Suprapubic skin (tissue), 4 donors: ENCODE data around the gene P2RX7. TPM values are rescaled to one million over a fixed set of nuclear protein-coding genes. Genes with fewer than 3 reads are reported as not detected.

Experiments used
- DNase-seq, 2 donors: peaks; one replicate each; pipeline ENCODE4 v3.0.0-alpha.2; 2019; ENCODE audit warnings: low spot score in 2 of 2
- H3K27ac ChIP-seq: fragments of 200-600 bp; sonication (generic); one replicate; pipeline ENCODE4 v1.5.1; 2019
- H3K27me3 ChIP-seq: fragments of 200-600 bp; sonication (generic); one replicate; pipeline ENCODE4 v1.5.1; 2019
- H3K36me3 ChIP-seq: fragments of 200-600 bp; sonication (generic); one replicate; pipeline ENCODE4 v1.5.1; 2019
- H3K4me1 ChIP-seq: fragments of 200-600 bp; sonication (generic); one replicate; pipeline ENCODE4 v1.5.1; 2019
- H3K4me3 ChIP-seq: fragments of 200-600 bp; sonication (generic); one replicate; pipeline ENCODE4 v1.5.1; 2019; ENCODE audit warnings: mild to moderate bottlenecking
- H3K9me3 ChIP-seq: fragments of 200-600 bp; sonication (generic); one replicate; pipeline ENCODE4 v1.5.1; 2019
- EP300 ChIP-seq: sonication (generic); formaldehyde crosslinking; IDR thresholded peaks from one replicate; pipeline ENCODE4 v1.6.1; 2017; ENCODE audit warnings: antibody characterized with exemption
- POLR2A ChIP-seq, 2 donors: fragments of 450-650 bp; IDR thresholded peaks; one replicate each; pipeline ENCODE4 v1.6.1; 2017; ENCODE audit warnings: antibody characterized with exemption in 2 of 2, mild to moderate bottlenecking in 2 of 2, moderate library complexity in 2 of 2
- POLR2AphosphoS5 ChIP-seq, 3 donors: sonication (generic); formaldehyde crosslinking; IDR thresholded peaks; one replicate each; pipeline ENCODE4 v1.6.1; 2017; ENCODE audit warnings: antibody characterized with exemption in 3 of 3
- WGBS: methylation state at CpG from one replicate; pipeline ENCODE4 v1.1.5; 2018; 5-methylcytosine and 5-hydroxymethylcytosine counted together
- total RNA-seq, 4 donors: library from RNA; depleted of rRNA; stranded (reverse); fragments of >200 nt; gene quantifications; one replicate each; pipeline ENCODE4 v1.1.0, GENCODE V29; 2016
- TF ChIP-seq, protein P1 (sequence below), 2 donors: fragments of 200-600 bp in 1 of 2; fragments of 450-650 bp in 1 of 2; sonication (generic) in 1 of 2; IDR thresholded peaks; one replicate each; pipeline ENCODE4 v1.5.1; 2016 to 2019; ENCODE audit warnings: antibody characterized with exemption in 2 of 2, mild to moderate bottlenecking in 1 of 2, moderate library complexity in 1 of 2

The P2RX7 gene
- total RNA-seq, 4 donors from 2014 or later, result 14.0 to 65.7 (median 19.2) TPM

DNA sequence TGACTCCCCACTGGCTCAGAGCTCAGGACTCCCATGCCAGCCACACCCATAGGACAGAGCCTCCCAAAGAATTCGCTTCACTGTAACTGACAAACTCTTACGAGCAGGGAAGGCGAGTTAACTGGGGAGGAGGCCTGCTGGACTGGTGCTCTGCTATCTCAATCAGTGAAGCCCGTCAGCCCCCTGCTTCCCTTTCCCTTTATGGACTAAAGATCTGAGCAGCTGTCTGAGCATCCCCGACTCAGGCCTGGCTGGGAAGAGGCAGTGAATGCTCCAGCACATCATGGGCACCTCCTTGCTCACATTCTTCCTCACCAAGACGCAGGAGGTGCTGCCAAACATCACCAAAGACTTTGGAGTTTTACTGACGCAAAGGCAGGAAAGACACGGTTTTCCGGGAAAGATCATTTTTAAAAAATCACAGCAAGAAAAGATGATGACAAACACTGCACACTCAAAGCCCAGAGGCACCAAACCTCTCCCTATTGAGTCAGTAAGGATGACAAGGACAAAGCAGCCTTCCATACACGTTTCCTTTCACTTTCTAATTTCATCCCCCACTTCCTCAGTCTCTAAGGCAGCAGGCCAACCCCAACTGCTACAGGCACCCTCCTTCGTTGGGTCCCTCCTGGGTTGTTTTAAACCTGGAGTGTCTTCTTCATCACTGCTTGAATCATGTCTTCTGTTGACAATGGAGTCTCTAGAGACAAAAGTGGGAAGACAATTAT lies 45.0 kb upstream of the P2RX7 start:
- no peak for DNase-seq
- no peak for TF ChIP-seq POLR2A (IDR thresholded peaks at IDR 0.05)
- TF ChIP-seq POLR2AphosphoS5 (IDR thresholded peaks at IDR 0.05), result no peak
- TF ChIP-seq, protein P1, sequence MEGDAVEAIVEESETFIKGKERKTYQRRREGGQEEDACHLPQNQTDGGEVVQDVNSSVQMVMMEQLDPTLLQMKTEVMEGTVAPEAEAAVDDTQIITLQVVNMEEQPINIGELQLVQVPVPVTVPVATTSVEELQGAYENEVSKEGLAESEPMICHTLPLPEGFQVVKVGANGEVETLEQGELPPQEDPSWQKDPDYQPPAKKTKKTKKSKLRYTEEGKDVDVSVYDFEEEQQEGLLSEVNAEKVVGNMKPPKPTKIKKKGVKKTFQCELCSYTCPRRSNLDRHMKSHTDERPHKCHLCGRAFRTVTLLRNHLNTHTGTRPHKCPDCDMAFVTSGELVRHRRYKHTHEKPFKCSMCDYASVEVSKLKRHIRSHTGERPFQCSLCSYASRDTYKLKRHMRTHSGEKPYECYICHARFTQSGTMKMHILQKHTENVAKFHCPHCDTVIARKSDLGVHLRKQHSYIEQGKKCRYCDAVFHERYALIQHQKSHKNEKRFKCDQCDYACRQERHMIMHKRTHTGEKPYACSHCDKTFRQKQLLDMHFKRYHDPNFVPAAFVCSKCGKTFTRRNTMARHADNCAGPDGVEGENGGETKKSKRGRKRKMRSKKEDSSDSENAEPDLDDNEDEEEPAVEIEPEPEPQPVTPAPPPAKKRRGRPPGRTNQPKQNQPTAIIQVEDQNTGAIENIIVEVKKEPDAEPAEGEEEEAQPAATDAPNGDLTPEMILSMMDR (IDR thresholded peaks at IDR 0.05), result no peak
- no peak for TF ChIP-seq EP300

DNA sequence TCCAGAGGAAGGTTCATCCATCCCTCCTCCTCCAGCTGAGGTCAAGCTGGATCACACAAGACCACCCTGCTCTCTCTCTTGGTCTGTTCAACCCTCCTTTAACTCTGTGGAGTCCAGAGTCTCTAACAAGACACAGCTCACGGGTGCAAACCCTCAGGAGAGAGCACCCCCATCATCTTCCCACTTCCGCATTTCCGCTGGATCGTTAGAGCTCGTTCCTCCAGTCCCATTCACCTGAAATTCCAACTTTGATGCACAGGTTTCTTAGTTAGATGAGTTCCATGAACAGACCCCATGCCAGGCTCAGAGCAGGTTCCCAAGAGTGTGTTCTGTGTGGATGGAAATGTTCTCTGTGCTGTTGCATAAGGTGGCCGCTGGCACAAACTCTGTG lies 44.5 kb upstream of the P2RX7 start:
- no peak for TF ChIP-seq POLR2A (IDR thresholded peaks at IDR 0.05)
- TF ChIP-seq, protein P1 (IDR thresholded peaks at IDR 0.05), result no peak
- TF ChIP-seq POLR2AphosphoS5 (IDR thresholded peaks at IDR 0.05), result no peak
- no peak for TF ChIP-seq EP300
- no peaks in the 10 kb centered on the region for H3K27me3 ChIP-seq
- no peak overlapping the region for H3K4me3 ChIP-seq
- no peak overlapping the region for H3K27ac ChIP-seq
- H3K36me3 ChIP-seq, result no peaks in the 10 kb centered on the region
- WGBS, result 94% methylated on average over 6 of the region's 6 CpGs
- H3K9me3 ChIP-seq, result no peaks in the 10 kb centered on the region
- DNase-seq, result no peak
- no peaks in the 10 kb centered on the region for H3K4me1 ChIP-seq

More for the DNA sequence above, 45.0 kb upstream of the P2RX7 start:
- H3K4me3 ChIP-seq, result no peak overlapping the region
- no peak overlapping the region for H3K27ac ChIP-seq
- H3K9me3 ChIP-seq, result no peaks in the 10 kb centered on the region
- H3K36me3 ChIP-seq, result no peaks in the 10 kb centered on the region
- H3K27me3 ChIP-seq, result no peaks in the 10 kb centered on the region
- WGBS, result 73% methylated on average over 11 of the region's 11 CpGs
- H3K4me1 ChIP-seq, result no peaks in the 10 kb centered on the region

DNA sequence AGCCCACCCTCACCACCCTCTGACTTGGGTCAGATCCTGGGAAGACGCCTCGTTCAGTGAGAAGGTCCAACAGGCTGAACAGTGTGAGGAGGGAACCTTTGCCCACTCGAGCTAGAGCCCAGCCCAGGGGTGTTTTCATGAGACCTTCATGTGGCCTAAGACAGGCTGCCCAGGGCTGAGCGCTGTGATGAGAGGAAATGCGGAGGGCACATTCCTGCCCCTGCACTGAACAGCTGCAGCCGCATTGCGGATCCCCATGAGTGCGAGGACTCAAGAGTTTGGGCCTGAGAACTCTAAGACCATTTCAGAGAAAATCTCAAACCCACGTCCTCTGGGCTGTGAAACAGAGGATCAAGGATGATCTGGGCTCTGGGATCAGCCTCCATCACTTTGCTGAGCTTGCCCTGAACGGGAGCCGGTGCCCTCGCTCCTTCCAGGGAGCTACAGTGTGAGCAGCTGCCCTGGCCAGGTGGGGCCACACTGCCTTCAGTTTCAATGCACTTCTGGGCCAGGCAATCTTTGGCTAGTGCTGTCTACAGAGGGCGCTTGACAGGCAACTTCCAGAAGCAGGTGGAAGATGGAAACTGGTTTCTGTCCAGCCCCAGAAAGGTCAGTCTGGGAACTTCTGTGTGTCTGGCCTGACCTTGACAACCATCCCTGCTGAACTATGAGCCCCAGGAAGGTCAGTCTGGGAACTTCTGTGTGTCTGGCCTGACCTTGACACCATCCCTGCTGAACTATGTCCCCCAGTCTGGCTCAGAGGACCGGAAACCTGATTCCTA lies 43.5 kb upstream of the P2RX7 start:
- Histone ChIP-seq H3K36me3 (no peaks in the 10 kb centered on the region), H3K27ac (no peak overlapping the region), H3K27me3 (peaks cover 5% of the 10 kb centered on the region), H3K4me1 (no peaks in the 10 kb centered on the region), H3K9me3 (no peaks in the 10 kb centered on the region), H3K4me3 (no peak overlapping the region)
- DNase-seq, result no peak
- WGBS, result 75% methylated on average over 5 of the region's 14 CpGs
- TF ChIP-seq, protein P1 (IDR thresholded peaks at IDR 0.05), result no peak
- no peak for TF ChIP-seq POLR2AphosphoS5 (IDR thresholded peaks at IDR 0.05)
- no peak for TF ChIP-seq EP300
- TF ChIP-seq POLR2A (IDR thresholded peaks at IDR 0.05), result no peak

DNA sequence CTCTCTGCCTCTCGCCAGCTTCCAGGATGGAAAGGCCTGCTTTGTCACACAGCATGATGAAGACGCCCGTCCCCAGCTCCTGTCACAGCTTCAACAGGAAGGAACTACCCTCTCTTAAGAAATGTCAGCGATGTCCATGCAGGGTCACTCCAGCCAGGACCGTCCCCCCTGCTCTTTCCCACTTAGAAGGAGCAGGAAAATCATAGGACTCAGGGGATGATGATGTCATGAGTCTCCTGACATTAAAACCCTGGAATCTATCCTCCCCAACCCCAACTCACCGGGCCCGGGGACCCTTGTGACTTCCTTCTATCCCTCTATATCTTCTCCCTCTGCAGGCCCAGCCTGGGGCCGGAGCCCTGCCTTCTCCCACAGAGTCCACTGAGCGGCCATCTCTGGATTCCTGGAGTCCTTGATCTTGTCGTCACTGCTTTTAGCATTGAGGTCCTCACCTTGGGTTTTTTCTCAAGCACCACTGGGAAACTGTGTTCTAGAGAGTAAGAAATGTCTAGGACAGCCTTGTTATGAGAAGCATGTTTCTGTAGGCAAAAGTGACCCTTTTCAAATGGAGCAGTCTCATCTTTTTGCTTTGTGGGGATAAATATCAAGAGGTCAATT lies 42.8 kb upstream of the P2RX7 start:
- Histone ChIP-seq H3K27ac (no peak overlapping the region), H3K27me3 (peaks cover 5% of the 10 kb centered on the region), H3K9me3 (no peaks in the 10 kb centered on the region), H3K4me3 (no peak overlapping the region), H3K4me1 (no peaks in the 10 kb centered on the region), H3K36me3 (no peaks in the 10 kb centered on the region)
- no peak for DNase-seq
- TF ChIP-seq EP300 (no peak), POLR2A (IDR thresholded peaks at IDR 0.05) (no peak), POLR2AphosphoS5 (IDR thresholded peaks at IDR 0.05) (no peak)
- TF ChIP-seq, protein P1 (IDR thresholded peaks at IDR 0.05), result no peak
- 79% methylated on average over 10 of the region's 10 CpGs for WGBS
